Upper lobe of right lung (tissue), 1 donor: Measurements from ENCODE around the gene CENPO. TPM values are rescaled to one million over a fixed set of nuclear protein-coding genes. Genes with fewer than 3 reads are reported as not detected.

Source experiments
- ATAC-seq: fragments of 200-7000 bp; cut with Tn5 transposase; one replicate; pipeline ENCODE4 v1.9.1; 2020; ENCODE audit warnings: mild to moderate bottlenecking, moderate library complexity
- DNase-seq: peaks from one replicate; pipeline ENCODE4 v3.0.0-alpha.2; 2020
- H3K27ac ChIP-seq: fragments of 200-600 bp; one replicate; pipeline ENCODE4 v1.8.0; 2022
- H3K27me3 ChIP-seq: fragments of 200-600 bp; one replicate; pipeline ENCODE4 v1.8.0; 2022; ENCODE audit warnings: mild to moderate bottlenecking
- H3K36me3 ChIP-seq: fragments of 200-600 bp; one replicate; pipeline ENCODE4 v1.8.0; 2022
- H3K4me1 ChIP-seq: fragments of 200-600 bp; one replicate; pipeline ENCODE4 v1.8.0; 2022
- H3K4me3 ChIP-seq: fragments of 200-600 bp; one replicate; pipeline ENCODE4 v1.8.0; 2022; ENCODE audit warnings: mild to moderate bottlenecking
- H3K9me3 ChIP-seq: fragments of 200-600 bp; one replicate; pipeline ENCODE4 v1.8.0; 2022
- CTCF ChIP-seq: fragments of 200-600 bp; IDR thresholded peaks from one replicate; pipeline ENCODE4 v1.8.0; 2022; ENCODE audit warnings: antibody characterized with exemption
- intact Hi-C: fragments of 100-400 bp; cut with DNase I; formaldehyde crosslinking; loops from one replicate; pipeline ENCODE4 v1.11.0; 2022
- total RNA-seq: library from RNA; stranded (reverse); fragmentation: NEBNext Ultra II Directional; extraction: Animal tissue kit (Norgen Biotek cat#: 25700); gene quantifications from one replicate; pipeline ENCODE4 v1.2.1, GENCODE V29; 2021
- donor health status: DM: no; HTN: yes; CAD: no; lungs with severe emphysema.

Gene CENPO
- total RNA-seq, 1 donor from 2014 or later, result 6.5 TPM

GRCh38 chr2:24839729-24840128, 46.5 kb downstream of the CENPO start:
- intact Hi-C loops, result no loop called here
- no peak overlapping the region for H3K27ac ChIP-seq
- H3K4me1 ChIP-seq, result no peaks in the 10 kb centered on the region
- H3K36me3 ChIP-seq, result peaks cover 9% of the 10 kb centered on the region
- no peak for ATAC-seq
- H3K9me3 ChIP-seq, result no peaks in the 10 kb centered on the region
- no peaks in the 10 kb centered on the region for H3K27me3 ChIP-seq
- DNase-seq, result no peak
- TF ChIP-seq CTCF, result no peak
- no peak overlapping the region for H3K4me3 ChIP-seq

GRCh38 chr2:24840164-24840869, 47.1 kb downstream of the CENPO start:
- Histone ChIP-seq H3K27me3 (no peaks in the 10 kb centered on the region), H3K9me3 (no peaks in the 10 kb centered on the region), H3K4me3 (no peak overlapping the region), H3K36me3 (peaks cover 9% of the 10 kb centered on the region), H3K4me1 (no peaks in the 10 kb centered on the region), H3K27ac (no peak overlapping the region)
- DNase-seq (no peak), ATAC-seq (no peak)
- no peak for TF ChIP-seq CTCF
- intact Hi-C loops, result no loop called here

GRCh38 chr2:24840962-24841945, 48.0 kb downstream of the CENPO start:
- no peak for DNase-seq
- no peaks in the 10 kb centered on the region for H3K9me3 ChIP-seq
- H3K4me1 ChIP-seq, result no peaks in the 10 kb centered on the region
- no peak for TF ChIP-seq CTCF
- ATAC-seq, result no peak
- H3K36me3 ChIP-seq, result peaks cover 7% of the 10 kb centered on the region
- H3K27ac ChIP-seq, result no peak overlapping the region
- intact Hi-C loops, result no loop called here
- no peak overlapping the region for H3K4me3 ChIP-seq
- H3K27me3 ChIP-seq, result no peaks in the 10 kb centered on the region

- ATAC-seq (no peak), DNase-seq (no peak)
- H3K36me3 ChIP-seq, result peaks cover 5% of the 10 kb centered on the region
- H3K27me3 ChIP-seq, result no peaks in the 10 kb centered on the region
- no peaks in the 10 kb centered on the region for H3K9me3 ChIP-seq
- TF ChIP-seq CTCF, result no peak
- no peak overlapping the region for H3K27ac ChIP-seq
- intact Hi-C loops, result no loop called here
- no peaks in the 10 kb centered on the region for H3K4me1 ChIP-seq
- H3K4me3 ChIP-seq, result no peak overlapping the region
Observed at GRCh38 chr2:24842081-24843050, 49.1 kb downstream of the CENPO start.

GRCh38 chr2:24843330-24843860, 50.2 kb downstream of the CENPO start:
- Histone ChIP-seq H3K36me3 (peaks cover 5% of the 10 kb centered on the region), H3K27ac (no peak overlapping the region), H3K4me1 (no peaks in the 10 kb centered on the region), H3K4me3 (no peak overlapping the region), H3K9me3 (no peaks in the 10 kb centered on the region), H3K27me3 (no peaks in the 10 kb centered on the region)
- TF ChIP-seq CTCF, result no peak
- DNase-seq, result no peak
- intact Hi-C loops, result no loop called here
- no peak for ATAC-seq
